H1 (cell line): ENCODE measurements around the gene PLA2G4A. TPM values are rescaled to one million over a fixed set of nuclear protein-coding genes. Genes with fewer than 3 reads are reported as not detected.

Source experiments
- GABPA ChIP-seq: IDR thresholded peaks from 2 replicates; pipeline ENCODE4 v1.6.1; 2011; ENCODE audit warnings: mild to moderate bottlenecking, low read length, moderate library complexity, borderline replicate concordance; ENCODE audit not compliant: insufficient read depth
- HDAC6 ChIP-seq: IDR thresholded peaks from one replicate; pipeline ENCODE4 v1.7.1; 2012; ENCODE audit warnings: low read depth, mild to moderate bottlenecking, inconsistent platforms, low read length, moderate library complexity
- polyA plus RNA-seq, 7 experiments: library from polyadenylated mRNA; depleted of rRNA in 3 of 7; stranded (reverse) in 5 of 7; unstranded in 2 of 7; fragments of >200 nt in 5 of 7; fragments of 200-250 nt in 2 of 7; gene quantifications; 1 replicate in 5 of 7; 2 replicates in 1 of 7; 4 replicates in 1 of 7; pipeline versions ENCODE4 v1.2.1 to v1.2.3, GENCODE V29; 2011 to 2013; ENCODE audit warnings: missing spikeins in 2 of 7, mixed read lengths in 2 of 7
- total RNA-seq: library from RNA; stranded (reverse); fragmentation: NEBNext Ultra II Directional; extraction: Animal tissue kit (Norgen Biotek cat#: 25700); gene quantifications from 2 replicates; pipeline ENCODE4 v1.2.1, GENCODE V29; 2021

The PLA2G4A gene
- total and polyA plus RNA-seq, 2 of the 8 experiments (the other 6 are each of a cell fraction or from before 2014, with no cell fraction given) = 0.63 to 1.4 TPM

DNA sequence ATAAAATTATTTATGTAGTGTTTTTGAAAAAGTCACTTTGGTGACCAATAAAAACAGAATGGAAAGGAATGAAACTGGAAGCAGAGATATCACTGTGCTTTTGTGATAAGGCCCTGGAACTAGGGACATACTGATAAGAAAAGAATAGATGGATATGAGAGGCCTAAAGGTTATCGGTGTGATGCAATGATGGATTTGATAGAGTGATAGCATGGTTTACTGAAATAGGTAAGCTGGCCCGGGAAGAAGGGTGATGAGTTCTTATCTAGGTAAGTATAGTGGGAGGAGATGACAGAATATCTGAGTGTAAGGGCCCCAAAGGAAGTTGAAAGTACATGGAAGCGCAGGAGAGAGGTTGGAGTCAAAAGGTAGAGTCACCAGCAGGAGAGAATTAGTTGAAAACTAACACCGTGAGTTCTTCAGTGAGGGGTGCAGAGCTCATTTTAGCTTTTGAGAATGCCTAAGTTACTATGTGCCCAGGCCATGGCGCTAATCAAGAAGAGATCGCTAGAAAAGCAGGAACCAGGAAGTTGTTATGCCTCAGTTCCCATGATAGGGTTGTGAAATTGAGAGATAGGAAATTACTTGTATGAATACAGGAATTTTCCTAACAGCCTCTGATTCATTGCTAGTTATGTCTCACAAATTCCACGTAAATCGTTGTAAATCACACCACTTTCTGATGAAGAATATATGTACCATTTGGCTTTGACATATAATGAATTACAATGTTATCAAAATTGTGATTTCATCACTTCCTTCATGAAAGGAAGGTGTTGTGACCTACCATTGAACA, 115.3 kb downstream of the PLA2G4A start (continued):
- TF ChIP-seq HDAC6 = no peak
- TF ChIP-seq GABPA = no peak
- TF ChIP-seq, all 59 proteins: peak for 0
